ENCODE data around the gene CDC37L1. TPM values are rescaled to one million over a fixed set of nuclear protein-coding genes. Genes with fewer than 3 reads are reported as not detected.
"Not testable (repeated sequence)": the region's sequence is repeated elsewhere in the genome, so short reads cannot be mapped to it uniquely, and the experiment has no call there.

CDC37L1 gene
- polyA plus RNA-seq, 3 donors: 18.2 to 20.4 (median 19.7) TPM

GRCh38 chr9:4739587-4740387 lies 60.4 kb downstream of the CDC37L1 start:
- DNase-seq (ENCODE audit: extremely low read depth in 1 of 11, low read depth in 9 of 11, low spot score in 4 of 11): no peak

- DNase-seq (ENCODE audit: extremely low read depth in 1 of 11, low read depth in 9 of 11, low spot score in 4 of 11): peak in 1 of 11 donors; percentile 42
Measured at GRCh38 chr9:4740388-4740637, 60.9 kb downstream of the CDC37L1 start.

GRCh38 chr9:4740638-4741364 lies 61.4 kb downstream of the CDC37L1 start, which contains the start of gene AK3:
Gene AK3 (minus strand): TSS chr9:4741202. CDS start chr9:4741087, 115 bp downstream.
- peak in 10 of 11 donors; percentile 60 to 87 (median 86) for DNase-seq (ENCODE audit: extremely low read depth in 1 of 11, low read depth in 9 of 11, low spot score in 4 of 11)

GRCh38 chr9:4741365-4742089 lies 62.2 kb downstream of the CDC37L1 start:
- DNase-seq (ENCODE audit: extremely low read depth in 1 of 11, low read depth in 9 of 11, low spot score in 4 of 11): peak in 1 of 11 donors; percentile 20

- DNase-seq (ENCODE audit: extremely low read depth in 1 of 11, low read depth in 9 of 11, low spot score in 4 of 11): no peak
Measured at GRCh38 chr9:4742246-4742645, 62.9 kb downstream of the CDC37L1 start.

- no peak for DNase-seq (ENCODE audit: extremely low read depth in 1 of 11, low read depth in 9 of 11, low spot score in 4 of 11)
Measured at GRCh38 chr9:4743131-4743875, 63.9 kb downstream of the CDC37L1 start.

GRCh38 chr9:4746278-4747030 lies 67.1 kb downstream of the CDC37L1 start:
- DNase-seq (ENCODE audit: extremely low read depth in 1 of 11, low read depth in 9 of 11, low spot score in 4 of 11): no peak

GRCh38 chr9:4748612-4749011 lies 69.2 kb downstream of the CDC37L1 start:
- no peak for DNase-seq (ENCODE audit: extremely low read depth in 1 of 11, low read depth in 9 of 11, low spot score in 4 of 11)

- DNase-seq (ENCODE audit: extremely low read depth in 1 of 11, low read depth in 9 of 11, low spot score in 4 of 11): no peak
Measured at GRCh38 chr9:4750023-4750673, 70.8 kb downstream of the CDC37L1 start.

- not testable (repeated sequence) for DNase-seq (ENCODE audit: extremely low read depth in 1 of 11, low read depth in 9 of 11, low spot score in 4 of 11)
Measured at GRCh38 chr9:4754530-4754929, 75.2 kb downstream of the CDC37L1 start.

- no peak for DNase-seq (ENCODE audit: extremely low read depth in 1 of 11, low read depth in 9 of 11, low spot score in 4 of 11)
Measured at GRCh38 chr9:4755026-4755609, 75.7 kb downstream of the CDC37L1 start.

GRCh38 chr9:4756420-4756819 lies 77.1 kb downstream of the CDC37L1 start:
- peak in 1 of 11 donors; percentile 24 for DNase-seq (ENCODE audit: extremely low read depth in 1 of 11, low read depth in 9 of 11, low spot score in 4 of 11)

Other genes with a start within 250 kb of the CDC37L1 start
- 10 to 100 TPM; 17.6 to 26.7 (median 18.7) TPM for gene SLC1A1, start 189.1 kb upstream of the CDC37L1 start, polyA plus RNA-seq (ENCODE audit: insufficient read length in 3 of 3)
- gene PLPP6, start 17.3 kb upstream of the CDC37L1 start, polyA plus RNA-seq (ENCODE audit: insufficient read length in 3 of 3): 10 to 100 TPM; 15.3 to 18.4 (median 16.1) TPM
- 1 to 10 TPM; 2.5 to 5.5 (median 2.8) TPM for gene SPATA6L, start 13.1 kb upstream of the CDC37L1 start, polyA plus RNA-seq (ENCODE audit: insufficient read length in 3 of 3)
- 100 to 1,000 TPM in 2 of 3 donors, 10 to 100 TPM in 1; 84.4 to 120 (median 104) TPM for gene AK3, start 61.6 kb downstream of the CDC37L1 start, polyA plus RNA-seq (ENCODE audit: insufficient read length in 3 of 3)
- gene RCL1, start 113.4 kb downstream of the CDC37L1 start, polyA plus RNA-seq (ENCODE audit: insufficient read length in 3 of 3): 10 to 100 TPM; 17.2 to 22.1 (median 17.9) TPM

Data from renal cortex interstitium (tissue), 11 donors.